KMS-11 (cell line): ENCODE results near the gene HACD2.

Experiments
- H2AFZ ChIP-seq: fragments of 200-600 bp; sonication (generic); 2 replicates; pipeline ENCODE4 v1.6.1; 2016; ENCODE audit warnings: antibody characterized with exemption, mixed run types, low read depth
- H3K27ac ChIP-seq: fragments of 200-600 bp; sonication (generic); 2 replicates; pipeline ENCODE4 v1.6.1; 2016; ENCODE audit warnings: mild to moderate bottlenecking, mixed run types
- H3K27me3 ChIP-seq: fragments of 200-600 bp; sonication (generic); 2 replicates; pipeline ENCODE4 v1.6.1; 2017; ENCODE audit warnings: mild to moderate bottlenecking, low read depth, mixed run types, moderate library complexity; ENCODE audit not compliant: insufficient read depth
- H3K36me3 ChIP-seq: fragments of 200-600 bp; sonication (generic); 2 replicates; pipeline ENCODE4 v1.6.1; 2017; ENCODE audit warnings: mild to moderate bottlenecking, mixed run types; ENCODE audit not compliant: insufficient read depth
- H3K4me1 ChIP-seq: fragments of 200-600 bp; sonication (generic); 2 replicates; pipeline ENCODE4 v1.6.1; 2016; ENCODE audit warnings: mild to moderate bottlenecking, low read depth, mixed run types; ENCODE audit not compliant: poor library complexity, severe bottlenecking
- H3K4me2 ChIP-seq: fragments of 200-600 bp; sonication (generic); 2 replicates; pipeline ENCODE4 v1.7.0; 2016; ENCODE audit warnings: mild to moderate bottlenecking, mixed run types
- H3K4me3 ChIP-seq: fragments of 200-600 bp; sonication (generic); IDR thresholded peaks from 2 replicates; pipeline ENCODE4 v1.6.1; 2017; ENCODE audit warnings: low read depth, low read length, mixed read lengths; ENCODE audit not compliant: insufficient read depth
- H3K79me2 ChIP-seq: fragments of 200-600 bp; sonication (generic); 2 replicates; pipeline ENCODE4 v1.6.1; 2016; ENCODE audit warnings: low read depth, mixed run types; ENCODE audit not compliant: insufficient read depth
- H3K9ac ChIP-seq: fragments of 200-600 bp; sonication (generic); 2 replicates; pipeline ENCODE4 v1.6.1; 2016; ENCODE audit warnings: mild to moderate bottlenecking, mixed run types
- H4K20me1 ChIP-seq: fragments of 200-600 bp; sonication (generic); 2 replicates; pipeline ENCODE4 v1.6.1; 2016; ENCODE audit warnings: mild to moderate bottlenecking, mixed run types; ENCODE audit not compliant: insufficient read depth
- CTCF ChIP-seq: fragments of 200-600 bp; sonication (generic); conservative IDR thresholded peaks from 2 replicates; pipeline ENCODE4 v1.6.1; 2017; ENCODE audit warnings: low read depth, mild to moderate bottlenecking, antibody characterized with exemption, low read length, moderate library complexity, mixed read lengths

Gene HACD2

GRCh38 chr3:123451186-123451585, 133.7 kb downstream of the HACD2 start:
- Histone ChIP-seq H3K36me3 (no peaks in the 10 kb centered on the region), H3K27ac (no peak overlapping the region), H3K9ac (no peak overlapping the region), H3K4me2 (no peak overlapping the region), H4K20me1 (no peaks in the 10 kb centered on the region), H3K79me2 (no peaks in the 10 kb centered on the region), H3K4me3 (no peak overlapping the region), H2AFZ (no peak overlapping the region), H3K27me3 (no peaks in the 10 kb centered on the region), H3K4me1 (no peaks in the 10 kb centered on the region)
- no peak for TF ChIP-seq CTCF

GRCh38 chr3:123449997-123450604, 134.8 kb downstream of the HACD2 start:
- no peaks in the 10 kb centered on the region for H4K20me1 ChIP-seq
- H3K4me1 ChIP-seq, result no peaks in the 10 kb centered on the region
- no peak overlapping the region for H3K27ac ChIP-seq
- no peaks in the 10 kb centered on the region for H3K27me3 ChIP-seq
- no peak overlapping the region for H3K4me2 ChIP-seq
- H3K4me3 ChIP-seq, result no peak overlapping the region
- no peak overlapping the region for H3K9ac ChIP-seq
- H3K79me2 ChIP-seq, result no peaks in the 10 kb centered on the region
- TF ChIP-seq CTCF, result no peak
- no peaks in the 10 kb centered on the region for H3K36me3 ChIP-seq
- no peak overlapping the region for H2AFZ ChIP-seq

GRCh38 chr3:123449102-123449996, 135.5 kb downstream of the HACD2 start:
- no peak for TF ChIP-seq CTCF
- no peak overlapping the region for H2AFZ ChIP-seq

GRCh38 chr3:123448536-123449101, 136.2 kb downstream of the HACD2 start, which contains the start of gene ADCY5:
Gene ADCY5, minus strand, starts transcription at chr3:123449090. Its CDS starts 545 bp downstream, at chr3:123448545.
- Histone ChIP-seq H3K79me2 (no peaks in the 10 kb centered on the region), H3K9ac (no peak within 1 kb of the TSS), H3K4me2 (no peak within 1 kb of the TSS), H3K4me1 (no peaks in the 10 kb centered on the region), H3K27me3 (no peaks in the 10 kb centered on the region), H3K4me3 (no peak within 1 kb of the TSS), H4K20me1 (no peaks in the 10 kb centered on the region), H3K27ac (no peak within 1 kb of the TSS), H2AFZ (no peak within 1 kb of the TSS), H3K36me3 (no peaks in the 10 kb centered on the region)
- TF ChIP-seq CTCF, result no peak

More at GRCh38 chr3:123449102-123449996, 135.5 kb downstream of the HACD2 start:
- Histone ChIP-seq H4K20me1 (no peaks in the 10 kb centered on the region), H3K4me3 (no peak overlapping the region), H3K36me3 (no peaks in the 10 kb centered on the region), H3K4me2 (no peak overlapping the region), H3K27ac (no peak overlapping the region), H3K4me1 (no peaks in the 10 kb centered on the region), H3K79me2 (no peaks in the 10 kb centered on the region), H3K9ac (no peak overlapping the region), H3K27me3 (no peaks in the 10 kb centered on the region)
